Measurements from ENCODE around the gene MAP4K5. TPM values are rescaled to one million over a fixed set of nuclear protein-coding genes. Genes with fewer than 3 reads are reported as not detected.
A peak's percentile ranks its signal among the peaks of the same experiment; 100 is the strongest.

The MAP4K5 gene
- total and polyA plus RNA-seq, 12 donors: 7.1 to 19.8 (median 11.2) TPM

GRCh38 chr14:50523271-50524041 is 8.9 kb downstream of the MAP4K5 start:
- intact Hi-C loops (cut with DNase I): loop anchor here in 1 of 10 donors (10.0 kb wide), 1 partner anchor 659 kb away; no protein-coding TSS in a partner anchor
- ATAC-seq: no peak
- no peak for TF ChIP-seq CTCF (IDR thresholded peaks at IDR 0.05)
- Histone ChIP-seq H3K4me1 (peaks cover 0 to 48% (median 23%) of the 10 kb centered on the region in 9 donors), H3K9me3 (no peaks in the 10 kb centered on the region), H3K4me3 (no peak overlapping the region), H3K27me3 (no peaks in the 10 kb centered on the region), H3K36me3 (peaks cover 0 to 6% (median 0%) of the 10 kb centered on the region in 9 donors), H3K27ac (peak overlapping the region in 1 of 10 donors; percentile 48)
- DNase-seq: no peak
- 85 to 86% methylated on average over 5 of the region's 5 CpGs for WGBS, 2 donors

DNA sequence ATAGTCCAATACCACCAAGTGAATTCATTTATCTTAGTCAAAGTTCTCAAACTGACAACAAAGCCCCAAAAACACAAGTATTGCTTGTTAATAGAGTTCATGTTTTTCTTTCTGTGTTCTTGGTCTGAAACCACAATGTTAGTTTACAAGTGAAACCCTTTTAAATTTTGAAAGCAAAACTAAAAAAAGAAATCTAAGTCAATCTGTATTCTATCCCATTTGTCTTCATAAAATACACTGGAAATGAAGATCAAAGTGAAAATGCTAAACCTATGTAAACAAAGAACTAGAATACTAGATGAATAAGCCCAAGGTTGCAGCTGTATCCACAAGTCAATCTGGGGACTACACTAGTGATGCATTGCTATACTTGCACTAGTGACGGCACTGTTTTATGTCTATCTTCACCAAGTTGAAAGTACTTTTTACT is 10.4 kb downstream of the MAP4K5 start:
- TF ChIP-seq CTCF (IDR thresholded peaks at IDR 0.05): no peak
- Histone ChIP-seq H3K9me3 (no peaks in the 10 kb centered on the region), H3K4me3 (no peak overlapping the region), H3K4me1 (peaks cover 0 to 48% (median 23%) of the 10 kb centered on the region in 9 donors), H3K36me3 (peaks cover 0 to 6% (median 0%) of the 10 kb centered on the region in 9 donors), H3K27me3 (no peaks in the 10 kb centered on the region), H3K27ac (peak overlapping the region in 3 of 10 donors; percentile 0 to 53 (median 6))
- no peak for DNase-seq
- WGBS, 2 donors: 80 to 89% methylated on average over 1 of the region's 1 CpG
- no peak for ATAC-seq
- intact Hi-C loops (cut with DNase I): loop anchor here in 1 of 10 donors (10.0 kb wide), 1 partner anchor 657 kb away; no protein-coding TSS in a partner anchor

GRCh38 chr14:50520947-50521815 is 11.2 kb downstream of the MAP4K5 start:
- Histone ChIP-seq H3K4me1 (peaks cover 0 to 42% (median 20%) of the 10 kb centered on the region in 9 donors), H3K9me3 (no peaks in the 10 kb centered on the region), H3K36me3 (peaks cover 0 to 6% (median 0%) of the 10 kb centered on the region in 9 donors), H3K27ac (peak overlapping the region in 4 of 10 donors; percentile 0 to 53 (median 24)), H3K27me3 (no peaks in the 10 kb centered on the region), H3K4me3 (no peak overlapping the region)
- no peak for TF ChIP-seq CTCF (IDR thresholded peaks at IDR 0.05)
- ATAC-seq (peak in 4 of 8 donors; percentile 53 to 86 (median 58)), DNase-seq (no peak)
- intact Hi-C loops (cut with DNase I): loop anchor here in 1 of 10 donors (10.0 kb wide), 1 partner anchor 656 kb away; no protein-coding TSS in a partner anchor
- 64 to 70% methylated on average over 5 of the region's 5 CpGs for WGBS, 2 donors

- DNase-seq: no peak
- Histone ChIP-seq H3K36me3 (peaks cover 0 to 6% (median 0%) of the 10 kb centered on the region in 9 donors), H3K9me3 (peaks cover 0 to 3% (median 0%) of the 10 kb centered on the region in 11 donors), H3K4me1 (peaks cover 0 to 3% (median 0%) of the 10 kb centered on the region in 9 donors), H3K4me3 (no peak overlapping the region), H3K27ac (no peak overlapping the region), H3K27me3 (no peaks in the 10 kb centered on the region)
- WGBS, 2 donors: 98 to 100% methylated on average over 2 of the region's 2 CpGs
- ATAC-seq: no peak
- intact Hi-C loops (cut with DNase I): no loop called here
- TF ChIP-seq CTCF (IDR thresholded peaks at IDR 0.05): no peak
Observed at GRCh38 chr14:50516091-50516490, 16.3 kb downstream of the MAP4K5 start.

Measured in heart right ventricle (tissue), 16 donors.